ENCODE results near the gene HOXA1.

Gene HOXA1

GRCh38 chr7:27096768-27097514, 1.1 kb upstream of the HOXA1 start:
- no peak for TF ChIP-seq FOXM1 (IDR thresholded peaks at IDR 0.05; ENCODE audit: borderline replicate concordance)
- no peak for TF ChIP-seq ARNT (IDR thresholded peaks at IDR 0.05)
- no peak for TF ChIP-seq CTBP1 (IDR thresholded peaks at IDR 0.05; ENCODE audit: borderline replicate concordance)
- TF ChIP-seq FOXK2 (IDR thresholded peaks at IDR 0.05), result no peak
- TF ChIP-seq SUZ12 (IDR thresholded peaks at IDR 0.05), result no peak
- no peak for TF ChIP-seq L3MBTL2 (conservative IDR thresholded peaks at IDR 0.05)
- no peak for TF ChIP-seq LEF1 (IDR thresholded peaks at IDR 0.05; ENCODE audit: borderline replicate concordance)
- no peak for TF ChIP-seq TARDBP (IDR thresholded peaks at IDR 0.05)
- no peak for TF ChIP-seq BHLHE40 (IDR thresholded peaks at IDR 0.05; ENCODE audit: borderline replicate concordance)
- no peak for TF ChIP-seq ELF4 (IDR thresholded peaks at IDR 0.05)
- no peak for TF ChIP-seq FOXA1 (IDR thresholded peaks at IDR 0.05)
- no peak for TF ChIP-seq ZNF384 (IDR thresholded peaks at IDR 0.05)
- no peak for TF ChIP-seq HDGF (IDR thresholded peaks at IDR 0.05; ENCODE audit: borderline replicate concordance)
- no peak for TF ChIP-seq NFRKB (IDR thresholded peaks at IDR 0.05)
- no peak for TF ChIP-seq SP1 (IDR thresholded peaks at IDR 0.05)
- no peak for TF ChIP-seq PKNOX1 (IDR thresholded peaks at IDR 0.05)
- POLR2A ChIA-PET, result interaction anchor here (0.7 to 4.8 kb wide), 23 partner anchors 9 to 243 kb away, joined by 3 to 31 read pairs (median 5); partner anchors contain the start of genes HOXA4, HOXA5, HOXA7 and SKAP2
- DNase-seq (ENCODE audit: extremely low spot score), result no peak
- CTCF ChIA-PET, result interaction anchor here (0.6 to 1.6 kb wide), 4 partner anchors 44 to 191 kb away, joined by 3 to 5 read pairs (median 4); no protein-coding TSS in a partner anchor

- no peak for DNase-seq (ENCODE audit: extremely low spot score)
- CTCF ChIA-PET, result no interaction called here
- TF ChIP-seq LEF1 (IDR thresholded peaks at IDR 0.05; ENCODE audit: borderline replicate concordance) (no peak), L3MBTL2 (conservative IDR thresholded peaks at IDR 0.05) (no peak), SUZ12 (IDR thresholded peaks at IDR 0.05) (no peak), NFRKB (IDR thresholded peaks at IDR 0.05) (no peak), ZNF384 (IDR thresholded peaks at IDR 0.05) (no peak), ELF4 (IDR thresholded peaks at IDR 0.05) (no peak), SP1 (IDR thresholded peaks at IDR 0.05) (no peak), FOXK2 (IDR thresholded peaks at IDR 0.05) (no peak)
- POLR2A ChIA-PET, result interaction anchor here (0.7 to 4.8 kb wide), 14 partner anchors 10 to 231 kb away, joined by 3 to 31 read pairs (median 4); partner anchors contain the start of genes HOXA5, HOXA7 and SKAP2
Observed at GRCh38 chr7:27095050-27095896, 527 bp downstream of the HOXA1 start.

- ChIA-PET POLR2A (interaction anchor here (0.8 to 1.4 kb wide), 3 partner anchors 12 to 83 kb away, joined by 3 read pairs; no protein-coding TSS in a partner anchor), CTCF (no interaction called here)
- TF ChIP-seq FOXM1 (IDR thresholded peaks at IDR 0.05; ENCODE audit: borderline replicate concordance), result no peak
- TF ChIP-seq PKNOX1 (IDR thresholded peaks at IDR 0.05), result no peak
- no peak for TF ChIP-seq ELF4 (IDR thresholded peaks at IDR 0.05)
- no peak for TF ChIP-seq HDGF (IDR thresholded peaks at IDR 0.05; ENCODE audit: borderline replicate concordance)
- no peak for TF ChIP-seq FOXK2 (IDR thresholded peaks at IDR 0.05)
- TF ChIP-seq FOXA1 (IDR thresholded peaks at IDR 0.05), result no peak
- TF ChIP-seq NFRKB (IDR thresholded peaks at IDR 0.05), result no peak
- no peak for DNase-seq (ENCODE audit: extremely low spot score)
Observed at GRCh38 chr7:27094304-27095049, 1.3 kb downstream of the HOXA1 start.

GRCh38 chr7:27093184-27093895, 2.5 kb downstream of the HOXA1 start:
- CTCF ChIA-PET, result interaction anchor here (0.6 kb wide), 1 partner anchor 9 kb away, joined by 3 read pairs; no protein-coding TSS in a partner anchor
- TF ChIP-seq FOXK2 (IDR thresholded peaks at IDR 0.05), result no peak
- no peak for TF ChIP-seq PKNOX1 (IDR thresholded peaks at IDR 0.05)
- TF ChIP-seq SUZ12 (IDR thresholded peaks at IDR 0.05), result no peak
- TF ChIP-seq ARNT (IDR thresholded peaks at IDR 0.05), result no peak
- TF ChIP-seq HDGF (IDR thresholded peaks at IDR 0.05; ENCODE audit: borderline replicate concordance), result no peak
- TF ChIP-seq CTBP1 (IDR thresholded peaks at IDR 0.05; ENCODE audit: borderline replicate concordance), result no peak
- no peak for TF ChIP-seq TARDBP (IDR thresholded peaks at IDR 0.05)
- no peak for TF ChIP-seq FOXM1 (IDR thresholded peaks at IDR 0.05; ENCODE audit: borderline replicate concordance)
- TF ChIP-seq ZNF384 (IDR thresholded peaks at IDR 0.05), result no peak
- no peak for TF ChIP-seq ELF4 (IDR thresholded peaks at IDR 0.05)
- no peak for TF ChIP-seq L3MBTL2 (conservative IDR thresholded peaks at IDR 0.05)
- no peak for TF ChIP-seq LEF1 (IDR thresholded peaks at IDR 0.05; ENCODE audit: borderline replicate concordance)
- no peak for TF ChIP-seq NFRKB (IDR thresholded peaks at IDR 0.05)
- no peak for TF ChIP-seq FOXA1 (IDR thresholded peaks at IDR 0.05)
- POLR2A ChIA-PET, result no interaction called here

GRCh38 chr7:27092819-27093110, 3.0 kb downstream of the HOXA1 start:
- TF ChIP-seq HDGF (IDR thresholded peaks at IDR 0.05; ENCODE audit: borderline replicate concordance) (no peak), FOXM1 (IDR thresholded peaks at IDR 0.05; ENCODE audit: borderline replicate concordance) (no peak), NFRKB (IDR thresholded peaks at IDR 0.05) (no peak), PKNOX1 (IDR thresholded peaks at IDR 0.05) (no peak), ARNT (IDR thresholded peaks at IDR 0.05) (no peak), ELF4 (IDR thresholded peaks at IDR 0.05) (no peak)
- CTCF ChIA-PET, result interaction anchor here (0.6 kb wide), 1 partner anchor 9 kb away, joined by 3 read pairs; no protein-coding TSS in a partner anchor
- POLR2A ChIA-PET, result no interaction called here
- no peak for DNase-seq (ENCODE audit: extremely low spot score)

More at GRCh38 chr7:27093184-27093895, 2.5 kb downstream of the HOXA1 start:
- DNase-seq (ENCODE audit: extremely low spot score), result no peak
